SW480 (cell line): ENCODE results near the gene THSD4.

Experiments used
- DNase-seq: peaks from one replicate; pipeline ENCODE4 v3.0.0-alpha.2; 2016; ENCODE audit warnings: low spot score

The THSD4 gene

GRCh38 chr15:71225851-71226250, 110.6 kb downstream of the THSD4 start:
- no peak for DNase-seq

- DNase-seq, result no peak
These were observed 111.5 kb downstream of the THSD4 start for GRCh38 chr15:71226536-71227455.

- no peak for DNase-seq
These were observed 113.1 kb downstream of the THSD4 start for GRCh38 chr15:71228403-71228802.

- no peak for DNase-seq
These were observed 115.0 kb downstream of the THSD4 start for GRCh38 chr15:71230303-71230702.

GRCh38 chr15:71231758-71232157, 116.5 kb downstream of the THSD4 start:
- no peak for DNase-seq

GRCh38 chr15:71232411-71232810, 117.1 kb downstream of the THSD4 start:
- DNase-seq, result no peak

- peak; percentile 21 for DNase-seq
These were observed 122.4 kb downstream of the THSD4 start for GRCh38 chr15:71237456-71238188.

GRCh38 chr15:71238926-71239325, 123.7 kb downstream of the THSD4 start:
- DNase-seq, result no peak

GRCh38 chr15:71239592-71240364, 124.5 kb downstream of the THSD4 start:
- no peak for DNase-seq

GRCh38 chr15:71242292-71242691, 127.0 kb downstream of the THSD4 start:
- no peak for DNase-seq

GRCh38 chr15:71244250-71244649, 129.0 kb downstream of the THSD4 start:
- DNase-seq, result no peak

- no peak for DNase-seq
These were observed 130.3 kb downstream of the THSD4 start for GRCh38 chr15:71245588-71245987.

- no peak for DNase-seq
These were observed 133.1 kb downstream of the THSD4 start for GRCh38 chr15:71248386-71248785.

- DNase-seq, result no peak
These were observed 134.7 kb downstream of the THSD4 start for GRCh38 chr15:71249986-71250385.

- DNase-seq, result no peak
These were observed 135.8 kb downstream of the THSD4 start for GRCh38 chr15:71250936-71251583.

GRCh38 chr15:71251584-71252043, 136.3 kb downstream of the THSD4 start:
- no peak for DNase-seq

- no peak for DNase-seq
These were observed 136.9 kb downstream of the THSD4 start for GRCh38 chr15:71252044-71252739.

GRCh38 chr15:71252740-71253047, 137.4 kb downstream of the THSD4 start:
- DNase-seq, result no peak

GRCh38 chr15:71254491-71254890, 139.2 kb downstream of the THSD4 start:
- no peak for DNase-seq

- no peak for DNase-seq
These were observed 141.8 kb downstream of the THSD4 start for GRCh38 chr15:71256934-71257664.

GRCh38 chr15:71259866-71260265, 144.6 kb downstream of the THSD4 start:
- DNase-seq, result no peak
